ENCODE results near the gene DNER.

Gene DNER

GRCh38 chr2:229426464-229426863 is 287.9 kb downstream of the DNER start:
- DNase-seq: no peak

GRCh38 chr2:229425598-229425997 is 288.8 kb downstream of the DNER start:
- DNase-seq: no peak

- DNase-seq: no peak
Measured at GRCh38 chr2:229422063-229422462, 292.3 kb downstream of the DNER start.

- no peak for DNase-seq
Measured at GRCh38 chr2:229419158-229419557, 295.2 kb downstream of the DNER start.

- DNase-seq: no peak
Measured at GRCh38 chr2:229417916-229418315, 296.4 kb downstream of the DNER start.

GRCh38 chr2:229417176-229417575 is 297.2 kb downstream of the DNER start:
- DNase-seq: no peak

- peak; percentile 95 for DNase-seq
Measured at GRCh38 chr2:229416116-229416694, 298.1 kb downstream of the DNER start.

GRCh38 chr2:229414631-229415030 is 299.7 kb downstream of the DNER start:
- DNase-seq: no peak

GRCh38 chr2:229412686-229413085 is 301.7 kb downstream of the DNER start:
- DNase-seq: peak; percentile 26

GRCh38 chr2:229410946-229411345 is 303.4 kb downstream of the DNER start:
- DNase-seq: peak; percentile 50

- peak; percentile 69 for DNase-seq
Measured at GRCh38 chr2:229410264-229410663, 304.1 kb downstream of the DNER start.

- peak; percentile 86 for DNase-seq
Measured at GRCh38 chr2:229409751-229410181, 304.6 kb downstream of the DNER start.

- no peak for DNase-seq
Measured at GRCh38 chr2:229408962-229409361, 305.4 kb downstream of the DNER start.

- DNase-seq: peak; percentile 98
Measured at GRCh38 chr2:229408356-229408755, 306.0 kb downstream of the DNER start.

- DNase-seq: peak; percentile 94
Measured at GRCh38 chr2:229407170-229407569, 307.2 kb downstream of the DNER start.

- no peak for DNase-seq
Measured at GRCh38 chr2:229405796-229406195, 308.6 kb downstream of the DNER start.

GRCh38 chr2:229403296-229403695 is 311.1 kb downstream of the DNER start:
- no peak for DNase-seq

- no peak for DNase-seq
Measured at GRCh38 chr2:229401171-229401865, 313.0 kb downstream of the DNER start.

GRCh38 chr2:229393926-229394325 is 320.4 kb downstream of the DNER start:
- no peak for DNase-seq

GRCh38 chr2:229392196-229392595 is 322.2 kb downstream of the DNER start:
- DNase-seq: no peak

GRCh38 chr2:229388731-229389130 is 325.6 kb downstream of the DNER start:
- DNase-seq: no peak

- no peak for DNase-seq
Measured at GRCh38 chr2:229387866-229388265, 326.5 kb downstream of the DNER start.

GRCh38 chr2:229380101-229380625 is 334.2 kb downstream of the DNER start:
- DNase-seq: no peak

GRCh38 chr2:229378386-229378785 is 336.0 kb downstream of the DNER start:
- no peak for DNase-seq

- peak; percentile 32 for DNase-seq
Measured at GRCh38 chr2:229376866-229377265, 337.5 kb downstream of the DNER start.

Data from HCEC 1CT (cell line).